ENCODE data around the gene FBN1. TPM values are rescaled to one million over a fixed set of nuclear protein-coding genes. Genes with fewer than 3 reads are reported as not detected.

The FBN1 gene
- total and polyA plus RNA-seq, 2 experiments from 2014 or later, result 1.9 to 3.8 TPM

DNA sequence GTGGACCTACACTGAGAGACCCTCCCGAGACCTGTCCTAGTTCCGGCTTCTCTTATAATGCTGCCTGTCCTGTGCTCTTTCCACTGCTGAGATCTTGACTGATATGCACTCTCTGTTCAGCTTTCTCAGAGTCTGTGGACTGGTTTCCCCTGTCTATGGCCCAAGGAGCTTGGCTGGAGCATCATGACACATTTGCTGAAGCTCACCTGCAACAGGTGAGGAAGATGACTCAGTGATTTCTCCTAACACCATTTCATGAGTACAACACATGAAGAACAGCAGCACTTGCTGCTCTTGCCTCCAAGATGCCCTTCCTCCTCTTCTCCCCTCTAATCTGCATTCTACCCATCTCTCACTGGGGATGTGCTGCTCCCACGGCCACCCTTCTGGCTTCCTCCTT is 222.2 kb downstream of the FBN1 start:
- no peaks in the 10 kb centered on the region for H3K79me2 ChIP-seq (replicated peaks; ENCODE audit: insufficient read depth)
- H3K36me3 Mint-ChIP-seq (ENCODE audit: low read depth), result no peaks in the 10 kb centered on the region
- no peaks in the 10 kb centered on the region for H3F3A ChIP-seq (replicated peaks; ENCODE audit: low read depth)
- H3K4me3 Mint-ChIP-seq, result no peak overlapping the region
- H3K27ac Mint-ChIP-seq, result peak overlapping the region; percentile 40; the same call in 1 of the 2 replicates
- DNase-seq (ENCODE audit: low spot score) (no peak), ATAC-seq (no peak)
- H3K36me3 ChIP-seq (ENCODE audit: insufficient read depth), result no peaks in the 10 kb centered on the region; the same call in 1 of the 2 replicates
- peaks cover 3% of the 10 kb centered on the region; the same call in 1 of the 2 replicates for H3K9me2 ChIP-seq (ENCODE audit: insufficient read depth)
- H3K27me3 ChIP-seq (ENCODE audit: insufficient read depth), result no peaks in the 10 kb centered on the region
- TF ChIP-seq EZH2 (IDR thresholded peaks at IDR 0.05; ENCODE audit: low read depth, unreplicated experiment), result no peak
- TF ChIP-seq ZNF331 (CRISPR knock-in tag; IDR thresholded peaks at IDR 0.05; ENCODE audit: low read depth), result no peak
- H3K4me2 ChIP-seq, result no peak overlapping the region
- H4K20me1 ChIP-seq (replicated peaks; ENCODE audit: insufficient read depth), result no peaks in the 10 kb centered on the region
- no peak overlapping the region for H2AFZ ChIP-seq
- no peaks in the 10 kb centered on the region for H3K9me3 Mint-ChIP-seq
- peaks cover 12% of the 10 kb centered on the region for H3K4me1 Mint-ChIP-seq
- no peak overlapping the region for H3K4me3 ChIP-seq
- H3K27ac ChIP-seq (ENCODE audit: low read depth), result no peak overlapping the region
- H3K27me3 Mint-ChIP-seq (ENCODE audit: insufficient read depth, low read depth, poor library complexity), result no peaks in the 10 kb centered on the region
- H3K4me1 ChIP-seq (ENCODE audit: insufficient read depth), result peaks cover 10% of the 10 kb centered on the region

GRCh38 chr15:48422401-48422800 is 223.1 kb downstream of the FBN1 start:
- DNase-seq (ENCODE audit: low spot score), result no peak
- Histone ChIP-seq H3K9me2 (ENCODE audit: insufficient read depth) (peaks cover 3% of the 10 kb centered on the region; the same call in 1 of the 2 replicates), H3K4me2 (no peak overlapping the region), H3K27me3 (ENCODE audit: insufficient read depth) (no peaks in the 10 kb centered on the region), H3K27ac (ENCODE audit: low read depth) (no peak overlapping the region), H3K4me1 (ENCODE audit: insufficient read depth) (peaks cover 6% of the 10 kb centered on the region; the same call in 1 of the 2 replicates), H4K20me1 (replicated peaks; ENCODE audit: insufficient read depth) (no peaks in the 10 kb centered on the region), H3K4me3 (no peak overlapping the region), H2AFZ (no peak overlapping the region), H3K36me3 (ENCODE audit: insufficient read depth) (no peaks in the 10 kb centered on the region; the same call in 1 of the 2 replicates), H3F3A (replicated peaks; ENCODE audit: low read depth) (no peaks in the 10 kb centered on the region), H3K79me2 (replicated peaks; ENCODE audit: insufficient read depth) (no peaks in the 10 kb centered on the region)
- peaks cover 12% of the 10 kb centered on the region for H3K4me1 Mint-ChIP-seq
- no peak overlapping the region for H3K4me3 Mint-ChIP-seq
- no peak for ATAC-seq
- H3K27ac Mint-ChIP-seq, result no peak overlapping the region
- H3K36me3 Mint-ChIP-seq (ENCODE audit: low read depth), result no peaks in the 10 kb centered on the region
- H3K27me3 Mint-ChIP-seq (ENCODE audit: insufficient read depth, low read depth, poor library complexity), result no peaks in the 10 kb centered on the region
- H3K9me3 Mint-ChIP-seq, result no peaks in the 10 kb centered on the region
- TF ChIP-seq STAT1 (IDR thresholded peaks at IDR 0.05; ENCODE audit: unreplicated experiment), result no peak
- TF ChIP-seq, protein P1, sequence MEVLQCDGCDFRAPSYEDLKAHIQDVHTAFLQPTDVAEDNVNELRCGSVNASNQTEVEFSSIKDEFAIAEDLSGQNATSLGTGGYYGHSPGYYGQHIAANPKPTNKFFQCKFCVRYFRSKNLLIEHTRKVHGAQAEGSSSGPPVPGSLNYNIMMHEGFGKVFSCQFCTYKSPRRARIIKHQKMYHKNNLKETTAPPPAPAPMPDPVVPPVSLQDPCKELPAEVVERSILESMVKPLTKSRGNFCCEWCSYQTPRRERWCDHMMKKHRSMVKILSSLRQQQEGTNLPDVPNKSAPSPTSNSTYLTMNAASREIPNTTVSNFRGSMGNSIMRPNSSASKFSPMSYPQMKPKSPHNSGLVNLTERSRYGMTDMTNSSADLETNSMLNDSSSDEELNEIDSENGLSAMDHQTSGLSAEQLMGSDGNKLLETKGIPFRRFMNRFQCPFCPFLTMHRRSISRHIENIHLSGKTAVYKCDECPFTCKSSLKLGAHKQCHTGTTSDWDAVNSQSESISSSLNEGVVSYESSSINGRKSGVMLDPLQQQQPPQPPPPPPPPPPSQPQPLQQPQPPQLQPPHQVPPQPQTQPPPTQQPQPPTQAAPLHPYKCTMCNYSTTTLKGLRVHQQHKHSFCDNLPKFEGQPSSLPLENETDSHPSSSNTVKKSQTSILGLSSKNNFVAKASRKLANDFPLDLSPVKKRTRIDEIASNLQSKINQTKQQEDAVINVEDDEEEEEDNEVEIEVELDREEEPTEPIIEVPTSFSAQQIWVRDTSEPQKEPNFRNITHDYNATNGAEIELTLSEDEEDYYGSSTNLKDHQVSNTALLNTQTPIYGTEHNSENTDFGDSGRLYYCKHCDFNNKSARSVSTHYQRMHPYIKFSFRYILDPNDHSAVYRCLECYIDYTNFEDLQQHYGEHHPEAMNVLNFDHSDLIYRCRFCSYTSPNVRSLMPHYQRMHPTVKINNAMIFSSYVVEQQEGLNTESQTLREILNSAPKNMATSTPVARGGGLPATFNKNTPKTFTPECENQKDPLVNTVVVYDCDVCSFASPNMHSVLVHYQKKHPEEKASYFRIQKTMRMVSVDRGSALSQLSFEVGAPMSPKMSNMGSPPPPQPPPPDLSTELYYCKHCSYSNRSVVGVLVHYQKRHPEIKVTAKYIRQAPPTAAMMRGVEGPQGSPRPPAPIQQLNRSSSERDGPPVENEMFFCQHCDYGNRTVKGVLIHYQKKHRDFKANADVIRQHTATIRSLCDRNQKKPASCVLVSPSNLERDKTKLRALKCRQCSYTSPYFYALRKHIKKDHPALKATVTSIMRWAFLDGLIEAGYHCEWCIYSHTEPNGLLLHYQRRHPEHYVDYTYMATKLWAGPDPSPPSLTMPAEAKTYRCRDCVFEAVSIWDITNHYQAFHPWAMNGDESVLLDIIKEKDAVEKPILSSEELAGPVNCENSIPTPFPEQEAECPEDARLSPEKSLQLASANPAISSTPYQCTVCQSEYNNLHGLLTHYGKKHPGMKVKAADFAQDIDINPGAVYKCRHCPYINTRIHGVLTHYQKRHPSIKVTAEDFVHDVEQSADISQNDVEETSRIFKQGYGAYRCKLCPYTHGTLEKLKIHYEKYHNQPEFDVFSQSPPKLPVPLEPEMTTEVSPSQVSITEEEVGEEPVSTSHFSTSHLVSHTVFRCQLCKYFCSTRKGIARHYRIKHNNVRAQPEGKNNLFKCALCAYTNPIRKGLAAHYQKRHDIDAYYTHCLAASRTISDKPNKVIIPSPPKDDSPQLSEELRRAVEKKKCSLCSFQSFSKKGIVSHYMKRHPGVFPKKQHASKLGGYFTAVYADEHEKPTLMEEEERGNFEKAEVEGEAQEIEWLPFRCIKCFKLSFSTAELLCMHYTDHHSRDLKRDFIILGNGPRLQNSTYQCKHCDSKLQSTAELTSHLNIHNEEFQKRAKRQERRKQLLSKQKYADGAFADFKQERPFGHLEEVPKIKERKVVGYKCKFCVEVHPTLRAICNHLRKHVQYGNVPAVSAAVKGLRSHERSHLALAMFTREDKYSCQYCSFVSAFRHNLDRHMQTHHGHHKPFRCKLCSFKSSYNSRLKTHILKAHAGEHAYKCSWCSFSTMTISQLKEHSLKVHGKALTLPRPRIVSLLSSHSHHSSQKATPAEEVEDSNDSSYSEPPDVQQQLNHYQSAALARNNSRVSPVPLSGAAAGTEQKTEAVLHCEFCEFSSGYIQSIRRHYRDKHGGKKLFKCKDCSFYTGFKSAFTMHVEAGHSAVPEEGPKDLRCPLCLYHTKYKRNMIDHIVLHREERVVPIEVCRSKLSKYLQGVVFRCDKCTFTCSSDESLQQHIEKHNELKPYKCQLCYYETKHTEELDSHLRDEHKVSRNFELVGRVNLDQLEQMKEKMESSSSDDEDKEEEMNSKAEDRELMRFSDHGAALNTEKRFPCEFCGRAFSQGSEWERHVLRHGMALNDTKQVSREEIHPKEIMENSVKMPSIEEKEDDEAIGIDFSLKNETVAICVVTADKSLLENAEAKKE (CRISPR knock-in tag; IDR thresholded peaks at IDR 0.05), result no peak
- TF ChIP-seq NANOG (IDR thresholded peaks at IDR 0.05; ENCODE audit: borderline replicate concordance), result no peak
- TF ChIP-seq, protein P2, sequence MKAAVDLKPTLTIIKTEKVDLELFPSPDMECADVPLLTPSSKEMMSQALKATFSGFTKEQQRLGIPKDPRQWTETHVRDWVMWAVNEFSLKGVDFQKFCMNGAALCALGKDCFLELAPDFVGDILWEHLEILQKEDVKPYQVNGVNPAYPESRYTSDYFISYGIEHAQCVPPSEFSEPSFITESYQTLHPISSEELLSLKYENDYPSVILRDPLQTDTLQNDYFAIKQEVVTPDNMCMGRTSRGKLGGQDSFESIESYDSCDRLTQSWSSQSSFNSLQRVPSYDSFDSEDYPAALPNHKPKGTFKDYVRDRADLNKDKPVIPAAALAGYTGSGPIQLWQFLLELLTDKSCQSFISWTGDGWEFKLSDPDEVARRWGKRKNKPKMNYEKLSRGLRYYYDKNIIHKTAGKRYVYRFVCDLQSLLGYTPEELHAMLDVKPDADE (IDR thresholded peaks at IDR 0.05), result no peak
- TF ChIP-seq EZH2phosphoT487 (IDR thresholded peaks at IDR 0.05; ENCODE audit: unreplicated experiment), result no peak
- no peak for TF ChIP-seq EZH2 (IDR thresholded peaks at IDR 0.05; ENCODE audit: low read depth, unreplicated experiment)
- TF ChIP-seq ZNF331 (CRISPR knock-in tag; IDR thresholded peaks at IDR 0.05; ENCODE audit: low read depth), result no peak
- no peak for TF ChIP-seq POLR2AphosphoS5 (IDR thresholded peaks at IDR 0.05; ENCODE audit: low read depth)
- TF ChIP-seq, protein P3, sequence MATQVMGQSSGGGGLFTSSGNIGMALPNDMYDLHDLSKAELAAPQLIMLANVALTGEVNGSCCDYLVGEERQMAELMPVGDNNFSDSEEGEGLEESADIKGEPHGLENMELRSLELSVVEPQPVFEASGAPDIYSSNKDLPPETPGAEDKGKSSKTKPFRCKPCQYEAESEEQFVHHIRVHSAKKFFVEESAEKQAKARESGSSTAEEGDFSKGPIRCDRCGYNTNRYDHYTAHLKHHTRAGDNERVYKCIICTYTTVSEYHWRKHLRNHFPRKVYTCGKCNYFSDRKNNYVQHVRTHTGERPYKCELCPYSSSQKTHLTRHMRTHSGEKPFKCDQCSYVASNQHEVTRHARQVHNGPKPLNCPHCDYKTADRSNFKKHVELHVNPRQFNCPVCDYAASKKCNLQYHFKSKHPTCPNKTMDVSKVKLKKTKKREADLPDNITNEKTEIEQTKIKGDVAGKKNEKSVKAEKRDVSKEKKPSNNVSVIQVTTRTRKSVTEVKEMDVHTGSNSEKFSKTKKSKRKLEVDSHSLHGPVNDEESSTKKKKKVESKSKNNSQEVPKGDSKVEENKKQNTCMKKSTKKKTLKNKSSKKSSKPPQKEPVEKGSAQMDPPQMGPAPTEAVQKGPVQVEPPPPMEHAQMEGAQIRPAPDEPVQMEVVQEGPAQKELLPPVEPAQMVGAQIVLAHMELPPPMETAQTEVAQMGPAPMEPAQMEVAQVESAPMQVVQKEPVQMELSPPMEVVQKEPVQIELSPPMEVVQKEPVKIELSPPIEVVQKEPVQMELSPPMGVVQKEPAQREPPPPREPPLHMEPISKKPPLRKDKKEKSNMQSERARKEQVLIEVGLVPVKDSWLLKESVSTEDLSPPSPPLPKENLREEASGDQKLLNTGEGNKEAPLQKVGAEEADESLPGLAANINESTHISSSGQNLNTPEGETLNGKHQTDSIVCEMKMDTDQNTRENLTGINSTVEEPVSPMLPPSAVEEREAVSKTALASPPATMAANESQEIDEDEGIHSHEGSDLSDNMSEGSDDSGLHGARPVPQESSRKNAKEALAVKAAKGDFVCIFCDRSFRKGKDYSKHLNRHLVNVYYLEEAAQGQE (IDR thresholded peaks at IDR 0.05; ENCODE audit: unreplicated experiment), result no peak
- no peak for TF ChIP-seq JUNB (IDR thresholded peaks at IDR 0.05; ENCODE audit: unreplicated experiment)
